HL-60 (cell line): Measurements from ENCODE around the gene SETD5.

Source experiments
- DNase-seq, 2 experiments: peaks; one replicate each; pipeline ENCODE4 v3.0.0-alpha.2; 2010 to 2020; ENCODE audit warnings: low read depth in 1 of 2, low spot score in 1 of 2
- H3K27ac ChIP-seq: fragments of 250-450 bp; sonication (Bioruptor Pico); replicated peaks from 2 replicates; pipeline ENCODE4 v1.5.1; 2020; ENCODE audit warnings: mild to moderate bottlenecking, moderate library complexity
- H3K27me3 ChIP-seq: fragments of 250-450 bp; sonication (Bioruptor Pico); 2 replicates; pipeline ENCODE4 v1.5.1; 2021; ENCODE audit warnings: mild to moderate bottlenecking, moderate library complexity; ENCODE audit not compliant: insufficient read depth, poor library complexity, severe bottlenecking
- H3K4me3 ChIP-seq: replicated peaks from 2 replicates; pipeline ENCODE4 v1.5.1; 2011; ENCODE audit warnings: mild to moderate bottlenecking, control low read depth, low read length; ENCODE audit not compliant: insufficient read depth
- GABPA ChIP-seq: IDR thresholded peaks from 2 replicates; pipeline ENCODE4 v1.6.1; 2012; ENCODE audit warnings: low read depth
- POLR2AphosphoS5 ChIP-seq: IDR thresholded peaks from 2 replicates; pipeline ENCODE4 v1.6.1; 2012; ENCODE audit warnings: low read depth
- SPI1 ChIP-seq: IDR thresholded peaks from 2 replicates; pipeline ENCODE4 v1.6.1; 2012; ENCODE audit warnings: low read depth, mild to moderate bottlenecking, borderline replicate concordance
- TF ChIP-seq, protein P1 (sequence below): IDR thresholded peaks from one replicate; pipeline ENCODE4 v1.5.1; 2011; ENCODE audit warnings: low read length, control low read depth, inconsistent platforms; ENCODE audit not compliant: insufficient read depth
- TF ChIP-seq, protein P2 (sequence below): IDR thresholded peaks from 2 replicates; pipeline ENCODE4 v1.6.1; 2012; ENCODE audit warnings: low read depth; ENCODE audit not compliant: insufficient replicate concordance

SETD5 gene

DNA sequence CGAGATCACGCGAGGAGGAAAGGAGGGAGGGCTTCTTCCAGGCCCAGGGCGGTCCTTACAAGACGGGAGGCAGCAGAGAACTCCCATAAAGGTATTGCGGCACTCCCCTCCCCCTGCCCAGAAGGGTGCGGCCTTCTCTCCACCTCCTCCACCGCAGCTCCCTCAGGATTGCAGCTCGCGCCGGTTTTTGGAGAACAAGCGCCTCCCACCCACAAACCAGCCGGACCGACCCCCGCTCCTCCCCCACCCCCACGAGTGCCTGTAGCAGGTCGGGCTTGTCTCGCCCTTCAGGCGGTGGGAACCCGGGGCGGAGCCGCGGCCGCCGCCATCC, 1.1 kb upstream of the SETD5 start:
- Histone ChIP-seq H3K4me3 (peak overlapping the region; percentile 62), H3K27ac (peak overlapping the region; percentile 99), H3K27me3 (no peaks in the 10 kb centered on the region)
- DNase-seq = peak; percentile 92 to 95
- peak; percentile 76; the same call in 1 of the 2 replicates for TF ChIP-seq POLR2AphosphoS5
- no peak for TF ChIP-seq SPI1

DNA sequence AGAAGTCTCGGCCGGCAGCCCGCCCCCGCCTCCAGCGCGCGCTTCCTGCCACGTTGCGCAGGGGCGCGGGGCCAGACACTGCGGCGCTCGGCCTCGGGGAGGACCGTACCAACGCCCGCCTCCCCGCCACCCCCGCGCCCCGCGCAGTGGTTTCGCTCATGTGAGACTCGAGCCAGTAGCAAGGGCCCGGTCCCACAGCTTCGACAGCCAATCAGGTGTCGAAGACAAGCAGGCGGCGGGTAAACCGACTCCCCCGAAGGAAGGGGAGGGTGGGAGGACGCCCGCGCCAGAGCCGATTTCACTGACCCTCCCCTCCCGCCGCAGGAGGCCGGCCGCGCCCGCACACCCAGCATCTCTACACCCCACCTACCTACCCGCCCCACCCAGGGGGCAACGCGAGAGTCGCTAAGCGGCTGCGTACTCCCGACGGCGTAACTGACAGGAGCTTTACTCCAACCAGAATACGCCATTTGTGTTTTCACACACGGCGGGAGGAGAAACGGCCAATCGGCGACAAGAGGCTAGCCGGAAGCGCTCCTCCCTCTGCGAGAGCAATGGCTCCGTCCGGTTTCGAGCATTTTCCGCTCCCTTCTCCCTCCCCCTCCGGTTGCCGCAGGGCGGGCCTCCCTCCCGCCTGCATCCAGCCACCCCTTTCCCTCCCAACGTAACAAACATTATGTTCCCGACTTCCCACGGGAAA, 633 bp upstream of the SETD5 start:
- H3K27ac ChIP-seq = peak overlapping the region; percentile 99
- H3K4me3 ChIP-seq = peak overlapping the region; percentile 62
- peak; percentile 47 for TF ChIP-seq GABPA
- no peak; the same call in 1 of the 2 replicates for TF ChIP-seq POLR2AphosphoS5
- peak; percentile 97 to 99 for DNase-seq
- no peaks in the 10 kb centered on the region for H3K27me3 ChIP-seq

DNA sequence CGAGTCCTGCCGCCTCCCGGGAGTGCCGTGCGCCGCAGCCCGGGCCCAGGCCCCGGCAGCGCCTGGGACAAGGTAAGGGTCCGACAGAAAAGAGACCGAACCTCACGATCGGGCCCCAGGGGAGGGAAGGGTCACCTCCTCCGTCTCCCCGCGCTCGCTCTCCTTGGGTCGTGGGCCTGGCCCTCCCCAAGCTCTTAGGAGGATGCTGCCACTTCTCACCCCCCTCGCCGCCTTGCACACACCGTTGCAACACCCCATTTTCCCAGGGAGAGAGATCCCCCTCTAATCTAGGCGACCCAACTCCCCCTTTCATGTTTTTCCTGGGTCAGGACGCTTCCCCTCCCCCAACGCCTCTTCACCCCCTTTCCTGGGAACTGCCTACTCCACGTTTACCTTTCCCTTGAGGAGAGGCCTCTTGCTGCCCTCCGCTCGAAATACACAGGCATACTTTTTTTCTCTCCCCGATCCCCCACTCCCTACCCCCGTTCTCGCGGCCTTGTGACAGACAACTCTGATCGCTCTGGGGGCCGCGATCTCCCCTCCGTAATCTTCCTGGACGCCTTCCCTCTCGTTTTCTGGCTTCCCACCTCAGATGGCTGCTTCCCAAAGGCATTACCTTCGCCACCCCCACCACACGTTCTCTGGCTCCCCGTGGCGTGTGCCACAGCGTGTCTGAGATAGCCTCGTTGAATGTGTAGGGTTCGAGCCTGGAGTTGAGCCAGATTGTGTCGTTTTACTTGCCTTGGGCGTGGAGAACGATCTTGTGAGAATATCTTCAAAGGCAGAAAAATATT, 688 bp downstream of the SETD5 start:
- peak overlapping the region; percentile 99 for H3K27ac ChIP-seq
- TF ChIP-seq, protein P1, sequence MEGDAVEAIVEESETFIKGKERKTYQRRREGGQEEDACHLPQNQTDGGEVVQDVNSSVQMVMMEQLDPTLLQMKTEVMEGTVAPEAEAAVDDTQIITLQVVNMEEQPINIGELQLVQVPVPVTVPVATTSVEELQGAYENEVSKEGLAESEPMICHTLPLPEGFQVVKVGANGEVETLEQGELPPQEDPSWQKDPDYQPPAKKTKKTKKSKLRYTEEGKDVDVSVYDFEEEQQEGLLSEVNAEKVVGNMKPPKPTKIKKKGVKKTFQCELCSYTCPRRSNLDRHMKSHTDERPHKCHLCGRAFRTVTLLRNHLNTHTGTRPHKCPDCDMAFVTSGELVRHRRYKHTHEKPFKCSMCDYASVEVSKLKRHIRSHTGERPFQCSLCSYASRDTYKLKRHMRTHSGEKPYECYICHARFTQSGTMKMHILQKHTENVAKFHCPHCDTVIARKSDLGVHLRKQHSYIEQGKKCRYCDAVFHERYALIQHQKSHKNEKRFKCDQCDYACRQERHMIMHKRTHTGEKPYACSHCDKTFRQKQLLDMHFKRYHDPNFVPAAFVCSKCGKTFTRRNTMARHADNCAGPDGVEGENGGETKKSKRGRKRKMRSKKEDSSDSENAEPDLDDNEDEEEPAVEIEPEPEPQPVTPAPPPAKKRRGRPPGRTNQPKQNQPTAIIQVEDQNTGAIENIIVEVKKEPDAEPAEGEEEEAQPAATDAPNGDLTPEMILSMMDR = no peak
- peak; percentile 31; the same call in 1 of the 2 replicates for TF ChIP-seq POLR2AphosphoS5
- TF ChIP-seq, protein P2, sequence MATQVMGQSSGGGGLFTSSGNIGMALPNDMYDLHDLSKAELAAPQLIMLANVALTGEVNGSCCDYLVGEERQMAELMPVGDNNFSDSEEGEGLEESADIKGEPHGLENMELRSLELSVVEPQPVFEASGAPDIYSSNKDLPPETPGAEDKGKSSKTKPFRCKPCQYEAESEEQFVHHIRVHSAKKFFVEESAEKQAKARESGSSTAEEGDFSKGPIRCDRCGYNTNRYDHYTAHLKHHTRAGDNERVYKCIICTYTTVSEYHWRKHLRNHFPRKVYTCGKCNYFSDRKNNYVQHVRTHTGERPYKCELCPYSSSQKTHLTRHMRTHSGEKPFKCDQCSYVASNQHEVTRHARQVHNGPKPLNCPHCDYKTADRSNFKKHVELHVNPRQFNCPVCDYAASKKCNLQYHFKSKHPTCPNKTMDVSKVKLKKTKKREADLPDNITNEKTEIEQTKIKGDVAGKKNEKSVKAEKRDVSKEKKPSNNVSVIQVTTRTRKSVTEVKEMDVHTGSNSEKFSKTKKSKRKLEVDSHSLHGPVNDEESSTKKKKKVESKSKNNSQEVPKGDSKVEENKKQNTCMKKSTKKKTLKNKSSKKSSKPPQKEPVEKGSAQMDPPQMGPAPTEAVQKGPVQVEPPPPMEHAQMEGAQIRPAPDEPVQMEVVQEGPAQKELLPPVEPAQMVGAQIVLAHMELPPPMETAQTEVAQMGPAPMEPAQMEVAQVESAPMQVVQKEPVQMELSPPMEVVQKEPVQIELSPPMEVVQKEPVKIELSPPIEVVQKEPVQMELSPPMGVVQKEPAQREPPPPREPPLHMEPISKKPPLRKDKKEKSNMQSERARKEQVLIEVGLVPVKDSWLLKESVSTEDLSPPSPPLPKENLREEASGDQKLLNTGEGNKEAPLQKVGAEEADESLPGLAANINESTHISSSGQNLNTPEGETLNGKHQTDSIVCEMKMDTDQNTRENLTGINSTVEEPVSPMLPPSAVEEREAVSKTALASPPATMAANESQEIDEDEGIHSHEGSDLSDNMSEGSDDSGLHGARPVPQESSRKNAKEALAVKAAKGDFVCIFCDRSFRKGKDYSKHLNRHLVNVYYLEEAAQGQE = peak; percentile 15
- peak in 1 of 2 experiments; percentile 26 for DNase-seq
- H3K4me3 ChIP-seq = peak overlapping the region; percentile 74
- H3K27me3 ChIP-seq = no peaks in the 10 kb centered on the region

DNA sequence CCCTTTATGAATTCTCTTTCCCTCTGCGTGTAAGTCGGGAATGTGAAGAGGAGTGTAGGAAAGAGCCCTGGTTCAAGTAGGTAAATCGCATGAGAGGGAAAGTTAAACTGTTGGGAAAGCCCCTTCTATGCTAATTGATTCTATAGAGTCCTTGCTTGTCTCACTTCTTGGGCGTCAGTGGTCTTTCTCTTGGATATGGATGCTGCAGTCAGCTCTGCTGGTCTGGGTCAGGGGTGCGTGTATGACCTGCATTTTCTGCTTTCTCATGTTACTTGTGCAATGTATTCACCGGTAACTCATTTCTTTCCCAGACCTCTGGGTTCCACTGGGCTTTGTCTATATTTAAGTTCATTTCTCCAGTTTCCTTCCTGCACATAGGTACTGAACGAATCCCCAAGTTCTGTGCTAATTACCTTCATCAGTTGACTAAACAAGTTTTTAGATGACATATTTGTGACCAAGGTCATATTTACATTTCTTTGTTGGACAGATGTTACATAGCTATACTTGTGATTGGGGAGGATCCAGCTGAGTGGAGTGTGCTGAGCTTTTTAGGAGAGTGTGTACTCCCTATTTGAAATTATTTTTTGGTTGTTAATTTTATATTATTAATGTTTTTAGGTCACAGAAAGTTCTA, 1.4 kb downstream of the SETD5 start:
- TF ChIP-seq GABPA = no peak
- TF ChIP-seq POLR2AphosphoS5 = no peak
- TF ChIP-seq SPI1 = no peak
- peak overlapping the region; percentile 74 for H3K4me3 ChIP-seq
- no peaks in the 10 kb centered on the region for H3K27me3 ChIP-seq
- peak in 1 of 2 experiments; percentile 45 for DNase-seq
- peak overlapping the region; percentile 99 for H3K27ac ChIP-seq

DNA sequence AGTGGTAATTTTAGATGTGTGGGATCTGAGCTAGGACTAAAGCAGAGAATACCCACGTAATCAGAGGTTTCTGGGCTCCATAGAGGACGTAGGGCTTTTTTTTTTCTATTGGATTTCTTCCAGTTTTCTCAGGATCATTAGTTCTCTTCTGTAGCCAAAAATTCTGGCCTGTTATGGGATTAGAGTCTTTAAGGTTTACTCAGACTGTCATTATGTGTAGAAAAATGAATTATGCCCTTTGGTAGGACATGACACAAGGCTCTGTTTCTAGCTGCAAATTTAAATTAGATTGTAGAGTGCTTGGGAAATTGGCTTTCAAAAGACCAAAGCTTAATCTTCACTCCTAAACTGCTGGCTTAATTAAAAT, 1.9 kb downstream of the SETD5 start:
- peak overlapping the region; percentile 99 for H3K27ac ChIP-seq
- no peak for TF ChIP-seq POLR2AphosphoS5
- TF ChIP-seq SPI1 = no peak
- TF ChIP-seq, protein P2 = no peak
- no peak for TF ChIP-seq GABPA
- TF ChIP-seq, protein P1 = no peak
- peak overlapping the region; percentile 74 for H3K4me3 ChIP-seq
- DNase-seq = no peak
- no peaks in the 10 kb centered on the region for H3K27me3 ChIP-seq
